Embryonic facial prominence (tissue), 1 donor: ENCODE measurements around the gene SLC36A1.
"Not testable (repeated sequence)": the region's sequence is repeated elsewhere in the genome, so short reads cannot be mapped to it uniquely, and the experiment has no call there.

Experiments used
- DNase-seq: peaks from one replicate; pipeline ENCODE4 v3.0.0-alpha.2; 2016; ENCODE audit errors: extremely low spot score

SLC36A1 gene

DNA sequence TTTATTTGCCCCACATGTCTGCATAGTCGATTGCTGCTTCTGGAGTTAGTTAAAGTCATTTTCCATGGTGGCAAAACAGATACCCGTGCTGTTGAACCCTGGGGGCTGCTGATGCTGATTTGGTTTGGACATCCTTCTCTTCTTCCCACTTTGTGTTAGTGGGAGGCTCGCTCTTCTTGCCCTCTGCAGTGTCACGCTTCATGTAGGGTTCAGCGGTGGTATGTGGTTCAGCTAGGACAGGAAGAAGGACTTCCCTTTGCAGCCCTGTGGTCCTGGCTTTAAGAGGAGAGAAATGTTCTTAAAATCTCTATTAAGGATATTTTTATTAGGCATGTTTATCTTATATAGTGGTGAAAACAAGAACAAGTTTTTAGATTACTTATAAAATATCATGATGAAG is 36.2 kb downstream of the SLC36A1 start:
- DNase-seq: no peak

DNA sequence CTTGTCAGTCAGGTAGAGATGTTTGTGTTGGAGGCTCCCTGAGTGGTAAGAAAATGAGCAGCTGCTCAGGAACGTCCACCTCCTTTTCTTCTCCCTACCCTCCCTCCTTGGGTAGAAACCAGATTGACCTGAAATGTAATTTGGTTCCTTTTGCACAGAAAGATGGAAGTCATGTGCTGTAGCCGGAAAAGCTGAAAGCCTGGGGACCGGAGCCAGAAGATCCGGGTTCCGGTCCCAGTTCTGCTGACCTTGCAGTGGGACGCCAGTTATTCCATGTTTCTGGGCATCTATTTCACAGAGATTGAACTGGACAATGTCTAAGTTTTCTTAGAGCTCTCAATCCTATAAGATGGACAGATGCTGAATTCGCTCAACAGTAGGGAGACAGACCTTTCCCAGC is 40.1 kb downstream of the SLC36A1 start:
- DNase-seq: no peak

DNA sequence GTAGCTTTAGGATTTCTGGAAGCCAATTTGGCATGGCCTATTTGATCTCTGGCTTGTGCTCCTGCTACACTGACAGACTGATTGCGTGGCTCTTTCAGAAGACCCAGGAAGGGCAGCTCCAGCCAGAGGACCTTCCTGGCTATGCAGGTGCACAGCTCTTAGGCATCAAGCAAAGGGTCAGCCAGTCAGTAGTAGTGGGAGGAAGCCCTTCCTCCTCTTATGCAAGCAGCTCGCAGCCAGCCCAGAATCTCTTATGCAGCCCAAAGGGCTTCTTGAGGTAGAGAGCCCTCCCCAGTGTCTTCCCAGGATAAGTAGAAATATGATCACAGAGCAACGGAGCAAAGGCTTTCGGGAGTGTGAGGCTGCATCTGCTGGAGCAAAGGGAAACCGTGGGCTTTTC is 43.2 kb downstream of the SLC36A1 start:
- no peak for DNase-seq

DNA sequence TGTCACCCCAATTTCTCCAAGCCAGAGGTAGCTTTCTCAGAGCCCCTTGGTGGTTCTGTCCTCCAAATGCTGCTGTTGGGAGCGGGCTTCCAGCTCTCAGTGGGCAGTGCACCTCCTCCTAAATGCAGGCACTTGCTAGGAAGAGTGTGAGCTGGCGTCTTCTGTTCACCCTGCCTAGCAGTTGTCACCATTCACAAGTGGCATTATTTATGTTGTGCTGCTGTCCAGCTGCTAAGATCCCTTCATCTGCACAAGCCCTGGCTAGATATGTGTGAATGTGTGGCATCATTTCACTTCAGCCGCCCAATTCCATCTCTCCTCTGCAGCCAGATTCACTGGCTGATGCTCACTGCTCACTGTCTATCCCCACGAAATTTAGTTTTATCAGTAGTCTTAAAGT is 43.7 kb downstream of the SLC36A1 start:
- DNase-seq: no peak

DNA sequence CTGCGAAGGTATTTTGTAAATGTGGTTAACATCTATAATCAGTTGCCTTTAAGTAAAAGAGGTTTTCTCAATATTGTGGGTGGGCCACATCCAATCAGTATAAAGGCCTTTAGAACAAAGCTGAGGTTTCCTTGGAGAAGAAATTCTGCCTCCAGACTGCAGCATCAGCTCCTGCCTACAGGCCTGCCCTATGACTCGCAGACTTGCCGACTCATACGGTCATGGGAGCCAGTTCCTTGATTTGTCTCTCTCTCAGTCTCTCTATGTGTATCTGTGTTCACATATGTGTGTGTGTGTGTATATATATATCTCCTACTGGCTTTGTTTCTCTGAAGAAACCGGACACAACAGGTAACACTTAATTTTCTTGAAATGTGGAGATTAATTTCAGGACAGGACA is 45.3 kb downstream of the SLC36A1 start:
- DNase-seq: no peak

DNA sequence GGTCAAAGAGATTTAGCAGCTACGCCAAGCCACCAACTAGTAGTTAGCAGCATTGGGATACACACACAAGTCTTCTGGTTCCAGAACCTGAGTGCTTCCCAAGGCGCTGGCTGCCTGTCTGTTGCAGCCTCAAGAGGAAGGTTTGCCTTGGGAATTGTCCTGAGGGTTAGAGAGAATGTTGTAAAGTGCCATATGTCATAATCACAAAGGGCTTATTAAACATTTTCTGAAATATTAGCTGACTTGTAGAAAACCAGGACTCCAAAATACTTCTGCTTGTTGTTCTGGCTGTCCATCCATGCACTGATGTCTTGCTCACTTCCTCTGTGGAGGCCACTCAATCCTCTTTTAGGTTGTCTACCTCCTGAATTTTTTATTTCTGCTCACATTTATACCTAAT is 46.3 kb downstream of the SLC36A1 start:
- DNase-seq: no peak

DNA sequence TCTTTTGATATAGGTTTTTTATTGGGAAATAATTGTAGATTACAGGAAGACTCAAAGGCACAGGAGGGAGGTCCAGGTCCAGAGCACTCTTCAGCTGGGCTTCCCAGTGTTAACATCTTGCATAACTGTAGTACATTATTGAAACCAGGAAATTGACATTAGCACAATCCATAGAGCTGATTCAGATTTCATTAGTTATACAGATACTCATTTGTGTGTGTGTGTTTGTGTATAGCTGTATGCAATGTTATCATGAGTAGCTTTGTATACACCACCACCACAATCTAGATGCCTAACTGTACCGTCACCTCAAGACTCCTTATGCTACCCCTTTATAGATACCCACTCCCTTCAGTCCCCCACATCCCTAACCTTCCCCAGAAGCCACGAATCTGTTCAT is 47.9 kb downstream of the SLC36A1 start:
- no peak for DNase-seq

DNA sequence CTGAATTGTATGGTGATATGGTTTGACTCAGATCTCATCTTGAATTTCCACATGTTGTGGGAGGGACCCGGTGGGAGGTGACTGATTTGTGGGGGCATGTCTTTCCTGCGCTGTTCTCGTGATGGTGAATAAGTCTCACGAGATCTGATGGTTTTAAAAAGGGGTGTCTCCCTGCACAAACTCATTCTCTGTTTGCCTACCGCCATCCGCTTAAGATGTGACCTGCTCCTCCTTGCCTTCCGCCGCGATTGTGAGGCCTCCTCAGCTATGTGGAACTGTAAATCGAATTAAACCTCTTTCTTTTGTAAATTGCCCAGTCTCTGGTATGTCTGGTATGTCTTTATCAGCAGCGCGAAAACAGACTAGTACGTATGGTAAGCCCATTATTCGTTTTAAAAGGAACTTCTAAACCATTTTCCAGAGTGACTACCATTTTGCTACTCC is 48.7 kb downstream of the SLC36A1 start:
- DNase-seq: no peak

DNA sequence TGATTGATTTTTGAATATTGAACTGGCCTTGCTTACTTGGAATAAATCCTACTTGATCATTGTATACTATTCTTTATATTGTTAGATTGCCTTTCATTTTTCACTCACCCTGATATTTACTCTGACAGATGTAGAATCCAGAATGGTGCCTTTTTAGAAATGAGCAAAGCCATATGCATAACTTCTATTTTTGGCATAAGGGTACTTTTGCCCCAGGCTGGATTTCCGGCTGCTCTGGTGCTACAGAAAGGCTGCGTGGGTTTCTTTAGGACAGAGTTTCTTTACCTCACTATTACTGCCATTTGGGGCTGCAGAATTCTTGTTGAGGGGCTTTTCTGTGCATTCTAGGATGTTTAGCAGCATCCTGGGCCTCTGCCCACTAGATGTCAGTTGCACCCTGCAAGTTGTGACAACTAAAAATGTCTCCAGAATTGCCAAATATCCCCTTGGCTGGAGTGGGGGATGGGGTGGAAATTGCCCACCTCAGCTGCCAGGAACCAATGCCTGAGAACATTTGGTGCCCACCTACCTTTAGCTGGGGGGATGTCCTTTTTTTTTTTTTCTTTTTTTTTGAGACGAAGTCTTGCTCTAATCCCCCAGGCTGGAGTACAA is 50.1 kb downstream of the SLC36A1 start:
- no peak for DNase-seq

DNA sequence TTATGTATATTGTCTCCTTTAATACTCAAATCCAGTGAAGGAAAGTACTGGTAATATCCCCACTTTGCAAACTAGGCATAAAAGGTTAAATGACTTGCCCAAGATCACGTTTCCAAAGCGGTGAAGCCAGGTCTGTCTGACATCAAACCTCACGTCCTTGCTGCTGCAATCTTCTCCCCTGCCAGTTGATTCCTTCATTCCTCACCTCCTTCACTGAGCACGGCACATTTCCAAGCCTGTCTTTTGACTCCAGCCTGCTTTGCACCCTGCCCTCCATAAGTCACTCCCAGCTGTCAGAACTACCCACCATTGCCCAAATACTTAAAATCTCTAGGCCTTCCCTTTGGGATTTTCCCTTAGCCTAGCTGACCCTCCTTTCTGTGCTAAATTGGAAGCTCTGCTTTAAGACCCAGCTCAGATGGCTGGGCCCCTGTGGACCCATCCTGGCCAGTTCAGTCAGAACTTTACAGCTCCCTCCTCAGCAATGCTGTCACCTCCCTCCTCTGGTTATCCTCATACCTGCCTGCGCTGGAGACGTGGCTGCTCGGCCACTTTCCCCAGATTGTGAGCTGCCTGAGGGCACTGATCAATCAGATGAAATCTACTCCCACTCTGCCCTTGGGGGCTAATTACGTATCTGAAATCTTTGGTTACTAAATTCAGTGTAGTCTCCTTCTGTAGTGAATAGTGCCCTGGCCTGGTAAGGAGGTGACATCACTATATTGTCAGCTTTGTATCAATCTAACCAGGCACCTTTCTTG is 51.2 kb downstream of the SLC36A1 start:
- no peak for DNase-seq

DNA sequence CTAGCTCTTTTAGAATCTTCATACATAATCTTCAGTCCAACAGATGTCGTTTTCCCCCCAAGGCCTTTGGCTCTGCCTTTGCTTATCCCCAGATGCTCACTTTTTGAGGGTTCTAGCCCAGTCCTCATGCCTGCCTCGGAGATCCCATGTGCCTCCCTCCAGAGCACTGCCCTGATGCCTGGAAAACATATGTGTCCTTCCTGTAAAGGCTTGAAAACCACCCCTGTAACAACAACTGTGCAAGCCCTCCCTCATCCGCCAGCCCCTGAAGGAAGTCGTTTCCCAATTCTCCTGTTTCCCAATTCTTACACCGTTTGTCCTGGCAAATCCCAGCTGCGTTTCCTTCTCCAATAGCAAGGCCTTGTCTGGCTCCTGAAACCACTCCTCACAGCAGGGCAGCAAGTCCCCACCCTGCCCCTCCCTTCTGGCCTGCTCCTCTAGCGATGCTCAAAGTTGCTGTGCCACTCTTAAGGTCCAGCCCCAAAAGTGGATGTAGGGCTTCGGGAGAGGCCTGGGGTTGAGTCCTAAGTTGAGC is 52.2 kb downstream of the SLC36A1 start:
- DNase-seq: no peak

DNA sequence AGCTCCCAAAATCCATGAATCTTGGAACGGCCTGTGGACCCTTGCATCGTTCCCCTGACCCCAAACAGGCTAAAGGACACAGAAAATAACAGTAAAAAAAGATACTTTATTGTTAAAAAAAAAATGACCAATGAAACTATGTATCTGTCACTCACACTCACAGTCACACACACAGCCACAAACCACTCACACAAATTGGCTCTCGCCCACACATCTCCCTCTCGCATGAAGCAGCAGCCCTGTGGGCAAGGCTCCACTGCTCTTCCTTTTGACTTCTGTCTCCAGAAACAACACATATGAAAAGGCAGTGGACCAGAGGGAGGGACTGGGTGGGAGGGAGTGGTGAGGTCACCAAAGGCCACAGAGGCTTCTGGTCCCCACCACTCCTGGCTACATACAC is 56.6 kb downstream of the SLC36A1 start:
- no peak for DNase-seq

DNA sequence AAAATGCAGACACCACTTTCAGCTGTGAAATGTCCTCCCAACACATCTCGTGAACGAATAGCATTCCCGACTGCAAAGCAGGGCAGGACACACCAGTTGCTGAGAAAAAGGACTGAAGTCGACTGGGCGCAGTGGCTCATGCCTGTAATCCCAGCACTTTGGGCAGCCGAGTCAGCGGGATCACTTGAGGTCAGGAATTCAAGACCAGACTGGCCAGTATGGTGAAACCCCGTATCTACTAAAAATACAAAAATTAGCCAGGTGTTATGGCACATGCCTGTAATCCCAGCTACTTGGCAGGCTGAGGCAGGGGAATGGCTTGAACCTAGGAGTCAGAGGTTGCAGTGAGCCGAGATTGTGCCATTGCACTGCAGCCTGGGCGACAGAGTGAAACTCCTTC is 60.9 kb downstream of the SLC36A1 start:
- not testable (repeated sequence) for DNase-seq

DNA sequence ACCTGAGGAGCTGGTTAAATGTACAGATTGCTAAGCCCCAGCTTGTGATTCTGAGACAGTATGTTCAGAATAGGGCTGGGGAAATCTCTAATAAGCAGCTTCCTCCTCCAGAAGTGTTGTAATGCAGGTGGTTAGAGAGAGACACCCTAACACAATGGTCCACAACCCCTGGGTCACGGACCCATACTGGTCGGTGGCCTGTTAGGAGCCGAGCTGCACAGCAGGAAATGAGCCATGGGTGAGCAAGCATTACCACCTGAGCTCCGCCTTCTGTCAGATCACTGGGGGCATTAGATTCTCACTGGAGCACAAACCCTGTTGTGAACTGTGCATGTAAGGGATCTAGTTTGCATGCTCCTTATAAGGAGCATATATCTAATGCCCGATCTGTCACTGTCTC is 61.8 kb downstream of the SLC36A1 start:
- DNase-seq: no peak

DNA sequence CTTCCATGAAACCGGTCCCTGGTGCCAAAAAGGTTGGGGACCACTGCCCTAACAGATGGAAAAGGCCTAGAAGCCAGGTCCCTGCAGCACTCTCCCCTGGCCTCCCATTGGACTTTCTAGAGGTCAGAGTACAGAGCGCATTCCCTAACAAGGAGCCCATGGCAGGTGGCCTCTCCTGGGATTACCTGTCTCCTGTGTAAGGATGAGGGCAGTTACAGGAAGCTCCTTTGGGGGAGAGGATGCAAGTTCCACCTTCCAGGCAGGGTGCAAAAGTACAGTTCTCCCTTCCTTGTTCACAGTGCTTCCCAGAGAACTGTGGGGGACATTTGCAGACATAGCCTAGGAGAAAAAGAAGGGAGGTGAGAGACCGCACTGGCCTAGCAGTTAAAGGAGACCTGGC is 62.4 kb downstream of the SLC36A1 start:
- no peak for DNase-seq

DNA sequence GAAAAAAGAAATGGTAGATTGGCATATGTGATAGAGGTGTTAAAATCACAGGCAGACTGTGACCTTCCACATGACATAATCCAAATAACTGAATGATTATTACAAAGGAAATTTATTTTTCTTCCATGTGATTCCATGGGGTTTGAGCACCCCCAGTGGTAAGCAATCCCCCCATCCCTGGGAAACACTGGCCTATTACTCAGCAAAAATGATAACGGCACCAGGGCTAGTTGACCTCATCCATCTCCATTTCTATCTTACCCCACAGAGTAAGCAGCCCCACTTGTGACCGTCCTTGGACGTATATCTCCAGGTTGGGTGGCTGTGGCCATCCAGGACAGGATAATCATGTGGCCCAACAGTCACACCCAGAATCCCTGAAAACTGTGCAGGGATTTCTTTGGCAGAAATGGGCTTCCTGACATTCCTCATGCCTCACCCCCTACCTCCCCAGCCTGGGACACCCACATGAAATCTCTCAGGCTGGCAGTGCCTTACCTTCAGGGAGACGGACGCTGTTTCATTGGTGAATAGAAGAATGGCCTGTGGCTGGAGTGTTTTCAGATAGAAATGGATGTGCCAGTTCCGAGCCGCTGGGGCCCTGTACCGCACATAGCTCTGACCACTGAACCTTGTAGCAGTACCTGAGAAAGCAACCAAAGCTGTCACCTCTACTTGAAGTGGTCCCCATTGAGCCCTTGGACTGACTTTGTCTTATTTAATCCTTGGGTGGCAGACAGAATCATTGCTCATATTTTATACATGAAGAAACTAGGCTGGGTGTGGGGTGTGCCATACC is 69.9 kb downstream of the SLC36A1 start:
- no peak for DNase-seq

DNA sequence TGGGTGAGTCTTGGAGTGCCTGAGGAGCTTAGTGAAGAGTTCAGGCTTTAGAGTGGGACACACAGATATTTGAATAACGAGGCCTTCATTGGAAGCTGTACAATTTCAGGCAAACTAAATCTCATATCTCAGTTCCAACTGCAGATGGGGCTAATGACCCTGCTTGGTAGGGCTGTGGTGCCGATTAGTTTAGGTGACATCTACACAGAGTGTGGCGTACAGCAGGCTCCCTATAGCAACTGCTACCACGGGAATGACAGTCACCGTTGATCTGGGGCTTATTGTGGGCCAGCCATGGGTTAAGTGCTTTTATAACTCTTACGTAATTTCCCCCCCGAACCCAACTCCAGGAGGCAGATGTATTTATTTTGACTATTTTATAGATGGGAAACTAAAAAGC is 72.9 kb downstream of the SLC36A1 start:
- no peak for DNase-seq

DNA sequence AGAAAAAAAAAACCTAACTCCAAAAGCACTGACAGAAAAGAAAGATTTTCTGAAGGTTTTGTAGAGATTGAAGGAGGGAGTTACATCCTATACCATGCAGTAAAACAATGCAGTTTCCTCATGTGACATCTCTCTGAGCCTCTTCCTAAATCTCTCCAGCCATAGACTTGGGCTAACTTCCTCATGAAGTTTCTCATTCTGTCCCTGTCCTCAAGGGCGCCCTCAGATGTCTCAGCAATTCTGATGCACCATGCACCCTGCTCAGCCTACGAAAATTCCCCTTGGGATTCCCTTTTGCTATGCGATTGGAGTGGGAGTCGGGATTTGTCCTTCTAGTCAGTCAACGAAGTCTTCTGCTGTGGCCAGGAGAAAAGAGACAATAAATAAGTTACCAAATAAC is 74.8 kb downstream of the SLC36A1 start:
- no peak for DNase-seq

DNA sequence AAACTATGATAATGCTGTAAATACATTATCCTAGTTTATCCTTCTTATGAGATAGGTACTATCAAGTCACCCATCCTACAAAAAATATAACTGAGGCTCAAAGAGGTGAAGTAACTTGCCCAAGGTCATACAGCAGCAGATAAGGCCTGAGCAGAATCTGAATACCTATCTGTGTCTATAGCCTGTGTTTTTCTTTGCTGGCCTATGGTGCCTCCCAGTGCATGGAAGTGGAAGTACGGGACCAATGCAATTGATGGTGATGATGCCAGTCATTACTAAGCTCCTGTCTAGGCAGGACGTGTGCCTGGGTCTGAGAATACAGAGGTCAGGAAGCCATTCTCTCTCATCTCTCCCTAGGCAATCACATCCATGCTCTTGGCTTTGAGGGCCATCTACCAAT is 75.9 kb downstream of the SLC36A1 start:
- no peak for DNase-seq

DNA sequence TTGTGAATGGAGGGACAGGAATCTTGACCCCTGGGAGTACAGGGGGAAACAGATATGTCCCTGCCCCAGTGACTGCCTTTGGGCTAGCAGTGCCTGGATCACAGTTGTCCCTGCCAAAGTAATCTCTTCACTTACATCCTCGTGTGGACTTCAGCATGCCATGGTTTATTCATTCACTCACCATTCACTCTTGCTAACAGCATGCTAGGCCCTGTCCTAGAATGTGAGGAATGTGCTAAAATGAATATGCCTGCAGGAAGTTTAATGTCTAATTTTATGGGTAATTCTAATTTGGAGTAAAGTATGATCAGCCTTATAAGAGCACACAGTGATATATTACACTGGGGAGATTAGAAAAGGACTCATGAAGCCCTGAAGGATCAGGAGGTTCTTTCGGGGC is 80.8 kb downstream of the SLC36A1 start:
- DNase-seq: no peak

DNA sequence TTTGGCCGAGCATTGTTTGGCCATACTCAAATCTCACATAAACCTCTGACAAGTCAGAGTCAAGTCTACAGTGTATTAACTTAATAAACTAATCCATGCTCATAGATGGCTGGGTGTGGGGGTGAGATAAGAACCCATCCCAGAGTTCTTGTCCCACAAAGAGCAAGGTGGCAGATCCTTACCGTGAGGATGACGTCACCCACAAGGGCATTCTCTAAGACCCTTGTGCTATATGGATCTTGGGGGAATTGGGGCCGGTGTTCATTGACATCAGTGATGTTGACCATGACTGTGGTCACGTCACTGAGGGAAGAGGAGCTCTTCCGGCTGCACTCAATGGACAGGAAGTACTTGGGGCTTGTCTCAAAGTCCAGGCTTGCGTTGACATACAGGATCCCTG is 81.6 kb downstream of the SLC36A1 start:
- DNase-seq: no peak

DNA sequence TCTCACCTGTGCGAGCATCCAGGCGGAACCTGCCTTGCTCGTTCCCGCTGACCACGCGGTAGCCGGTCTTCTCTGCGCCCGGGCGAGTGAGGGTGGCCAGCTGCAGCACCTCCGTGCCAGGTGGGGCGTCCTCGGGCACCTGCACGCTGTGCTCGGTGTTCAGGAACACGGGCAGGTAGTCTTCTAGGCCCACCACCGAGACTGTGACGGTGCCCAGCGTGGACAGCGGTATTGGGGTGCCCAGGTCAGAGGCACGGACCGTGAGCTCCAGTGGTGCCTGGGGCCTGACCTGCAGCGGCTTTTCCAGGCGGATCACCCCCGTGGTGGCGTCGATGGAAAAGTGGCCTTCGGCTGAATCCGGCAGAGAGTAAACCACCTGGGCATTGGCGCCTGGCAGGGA is 84.2 kb downstream of the SLC36A1 start:
- DNase-seq: no peak

DNA sequence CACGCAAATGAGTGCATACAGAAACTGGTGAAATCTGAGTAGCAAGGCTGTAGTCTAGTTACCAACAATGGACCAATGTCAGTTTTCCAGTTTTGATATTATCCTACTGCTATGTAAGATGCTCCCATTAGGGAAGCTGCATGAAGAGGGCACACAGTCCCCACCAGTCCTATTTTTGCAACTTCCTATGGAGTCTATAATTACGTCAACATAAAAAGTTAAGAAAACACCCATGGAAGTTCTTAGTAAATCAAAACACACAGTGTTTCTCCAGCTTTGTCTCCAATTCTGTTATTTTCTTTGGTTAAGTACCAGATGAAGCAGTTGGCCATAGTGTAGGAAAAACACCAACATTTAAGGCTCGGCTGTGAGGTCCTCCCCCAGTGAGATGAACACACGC is 85.0 kb downstream of the SLC36A1 start:
- DNase-seq: no peak
